HCEC 1CT (cell line): ENCODE measurements around the gene USP47.

Experiments used
- DNase-seq: peaks from one replicate; pipeline ENCODE4 v3.0.0-alpha.2; 2017

Gene USP47

DNA sequence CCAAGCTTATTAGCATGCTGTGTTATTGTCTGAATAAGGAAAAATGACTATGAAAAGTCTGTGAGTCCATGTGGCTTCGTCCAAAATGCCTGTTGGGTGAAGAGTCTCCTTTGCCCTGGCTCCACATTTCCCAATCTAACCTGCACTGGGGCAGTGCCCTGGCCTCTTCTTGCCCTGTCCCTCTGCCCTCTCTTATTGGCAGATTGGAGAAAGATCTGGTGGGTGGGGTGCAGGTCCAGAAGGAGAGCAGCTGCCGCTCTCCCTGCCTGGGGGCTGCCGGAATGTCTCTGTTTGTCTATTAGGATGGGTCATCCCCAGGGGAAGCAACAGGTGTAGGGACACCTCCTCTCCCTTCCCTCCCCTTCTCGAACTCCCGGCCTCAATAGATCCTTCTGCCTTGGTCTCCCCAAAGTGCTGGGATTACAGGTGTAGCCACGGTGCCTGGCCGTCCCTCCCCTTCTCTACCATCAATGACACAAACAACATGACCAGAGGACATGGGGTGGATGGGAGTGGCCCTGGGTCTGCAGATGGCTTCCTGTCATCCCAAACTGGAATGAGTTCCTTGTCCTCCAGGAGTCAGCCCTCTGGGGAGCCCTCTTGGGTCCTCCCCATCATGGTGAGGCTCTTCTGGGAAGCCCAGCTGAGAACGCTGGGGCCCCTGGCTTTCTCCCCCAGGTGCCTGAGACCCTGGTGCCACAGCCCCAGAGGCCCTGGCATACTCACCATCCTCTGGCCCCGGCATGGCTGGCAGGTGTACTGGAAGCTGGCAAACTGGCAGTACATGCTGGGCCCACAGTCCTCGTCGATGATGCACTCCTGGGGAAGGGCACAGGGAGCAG lies 126.1 kb downstream of the USP47 start:
- no peak for DNase-seq

DNA sequence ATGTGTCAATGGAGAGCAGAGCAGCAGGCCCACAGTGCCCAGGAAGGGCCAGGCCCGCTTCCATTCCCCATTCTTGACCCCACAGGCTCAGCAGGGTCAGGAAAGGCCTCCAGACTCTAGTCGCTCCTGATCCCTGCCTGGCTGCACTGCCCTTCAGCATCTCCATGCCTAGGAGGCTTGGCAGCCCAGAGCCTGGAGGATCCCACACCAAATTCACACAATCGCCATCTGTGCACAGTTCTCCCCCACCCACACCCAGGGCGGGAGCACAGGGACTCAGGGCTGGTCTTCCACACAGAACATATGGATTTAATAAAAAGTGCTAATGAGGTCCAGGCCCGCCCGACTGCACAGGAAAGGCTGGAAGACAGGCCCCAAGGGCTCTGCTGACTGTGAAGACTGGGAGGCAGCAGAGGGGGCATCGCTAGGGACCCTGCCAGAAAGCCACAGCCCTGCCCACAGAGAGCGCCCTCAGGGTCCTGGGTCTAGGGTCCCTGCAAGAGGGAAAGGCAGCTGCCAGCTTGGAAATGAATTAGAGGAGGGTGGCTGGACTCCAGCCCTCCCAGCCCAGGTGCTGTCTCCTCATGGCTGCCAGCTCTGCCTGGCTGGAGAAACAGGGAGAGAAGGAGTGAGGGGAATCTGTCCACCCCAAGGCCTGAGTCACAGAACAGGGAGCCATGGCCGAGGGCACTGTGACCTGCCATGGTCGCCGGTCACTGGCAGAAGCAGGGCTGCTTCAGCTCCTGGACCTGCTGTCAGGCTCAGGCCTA lies 126.9 kb downstream of the USP47 start:
- no peak for DNase-seq

- no peak for DNase-seq
These were observed 127.8 kb downstream of the USP47 start for GRCh38 chr11:11969380-11970215.

GRCh38 chr11:11970556-11970955 lies 128.8 kb downstream of the USP47 start:
- DNase-seq: no peak

DNA sequence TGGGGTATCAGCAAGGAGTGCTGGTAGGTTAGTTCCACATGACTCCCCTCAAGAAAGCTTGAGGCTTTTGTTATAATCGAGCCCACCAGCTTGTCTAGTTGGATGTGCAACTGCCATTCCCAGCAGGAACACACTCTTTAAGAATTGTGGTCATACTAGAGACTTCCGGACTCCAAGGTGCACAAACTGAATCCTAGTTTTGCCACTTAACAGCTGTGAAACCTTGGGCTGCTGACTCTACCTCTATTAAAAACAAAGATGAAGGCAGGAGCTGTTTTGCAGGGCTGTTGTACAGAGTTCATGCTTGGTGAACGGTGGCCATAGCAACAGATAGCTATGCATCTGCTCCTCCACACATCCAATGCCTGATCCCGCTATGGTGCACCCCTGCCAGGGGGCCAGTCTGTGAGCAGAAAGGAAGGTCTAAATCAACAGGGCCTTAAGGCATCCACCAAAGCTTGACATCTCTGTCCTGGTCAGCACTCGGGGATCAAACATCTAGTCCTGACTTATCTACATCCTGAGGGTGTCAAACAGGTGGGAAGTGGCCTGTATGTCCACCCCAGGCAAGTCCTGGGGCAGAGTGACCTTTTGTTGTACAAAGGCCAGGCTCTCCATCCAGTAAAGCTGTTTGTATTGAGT lies 130.3 kb downstream of the USP47 start:
- DNase-seq: no peak

DNA sequence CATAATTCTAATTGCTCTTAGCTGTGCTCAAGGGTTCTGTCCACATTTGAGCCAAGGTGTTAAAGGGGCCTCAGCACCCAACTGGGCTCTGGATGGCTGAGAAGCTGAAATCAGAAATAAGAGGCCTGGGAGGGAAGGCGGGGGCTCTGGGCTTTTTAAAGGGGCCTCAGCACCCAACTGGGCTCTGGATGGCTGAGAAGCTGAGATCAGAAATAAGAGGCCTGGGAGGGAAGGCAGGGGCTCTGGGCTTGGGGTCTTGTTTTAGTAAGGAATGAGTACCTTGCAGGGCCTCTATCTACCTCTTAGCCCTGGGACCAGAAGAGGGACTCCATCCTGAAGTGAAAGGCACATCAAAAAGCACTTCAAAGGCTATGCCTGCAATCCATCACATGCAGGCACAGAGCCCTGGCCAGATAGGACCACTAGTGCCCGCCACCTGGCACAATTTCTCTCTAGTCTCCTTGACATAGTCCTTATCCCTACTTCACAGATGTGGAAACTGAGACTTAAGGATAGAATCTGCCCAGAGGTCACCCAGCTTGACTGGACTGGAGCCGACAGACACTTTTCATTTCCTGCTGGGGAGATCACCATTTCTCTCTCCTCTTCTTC lies 131.1 kb downstream of the USP47 start:
- DNase-seq: no peak

DNA sequence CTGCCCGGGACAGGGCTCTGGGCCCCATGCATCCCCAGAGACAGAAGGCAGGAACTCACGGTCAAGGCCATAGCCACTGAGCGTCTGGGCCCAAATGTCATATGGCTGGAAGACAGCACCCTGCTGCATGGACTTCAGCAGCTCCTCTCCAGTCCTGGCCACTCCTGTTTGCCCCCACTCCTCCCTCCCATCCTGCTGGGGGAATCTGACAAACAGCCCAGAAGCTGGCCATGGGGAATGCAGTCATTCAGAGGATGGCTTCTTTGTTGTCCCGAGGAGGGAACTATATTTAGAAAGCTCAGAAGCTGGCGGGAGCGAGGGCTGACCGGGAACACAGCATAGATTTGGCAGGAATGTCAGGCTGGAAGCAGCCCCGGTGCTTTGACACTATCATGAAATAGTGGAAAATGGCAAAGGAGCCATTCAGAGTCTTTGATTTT lies 131.6 kb downstream of the USP47 start:
- no peak for DNase-seq

DNA sequence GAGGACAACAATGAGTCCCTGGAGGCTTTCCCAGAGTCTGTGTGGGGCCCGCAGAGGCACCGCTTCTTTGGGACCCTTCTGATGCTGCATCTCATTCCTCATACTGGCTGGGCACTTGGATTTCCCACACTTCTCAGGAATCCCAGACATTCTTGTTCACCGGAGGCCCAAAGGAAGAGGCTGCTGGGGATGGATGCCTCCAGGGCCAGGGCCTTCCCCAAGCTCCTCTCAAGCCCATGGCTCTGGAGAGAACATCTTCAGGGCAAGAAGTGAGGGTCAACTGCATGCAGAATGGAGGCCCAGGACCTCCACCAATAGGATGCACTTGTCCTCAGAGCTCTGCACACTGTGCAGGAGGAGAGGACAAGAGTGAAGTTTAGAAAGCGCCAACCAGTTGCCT lies 132.1 kb downstream of the USP47 start:
- DNase-seq: no peak

- no peak for DNase-seq
These were observed 133.7 kb downstream of the USP47 start for GRCh38 chr11:11975201-11976092.

DNA sequence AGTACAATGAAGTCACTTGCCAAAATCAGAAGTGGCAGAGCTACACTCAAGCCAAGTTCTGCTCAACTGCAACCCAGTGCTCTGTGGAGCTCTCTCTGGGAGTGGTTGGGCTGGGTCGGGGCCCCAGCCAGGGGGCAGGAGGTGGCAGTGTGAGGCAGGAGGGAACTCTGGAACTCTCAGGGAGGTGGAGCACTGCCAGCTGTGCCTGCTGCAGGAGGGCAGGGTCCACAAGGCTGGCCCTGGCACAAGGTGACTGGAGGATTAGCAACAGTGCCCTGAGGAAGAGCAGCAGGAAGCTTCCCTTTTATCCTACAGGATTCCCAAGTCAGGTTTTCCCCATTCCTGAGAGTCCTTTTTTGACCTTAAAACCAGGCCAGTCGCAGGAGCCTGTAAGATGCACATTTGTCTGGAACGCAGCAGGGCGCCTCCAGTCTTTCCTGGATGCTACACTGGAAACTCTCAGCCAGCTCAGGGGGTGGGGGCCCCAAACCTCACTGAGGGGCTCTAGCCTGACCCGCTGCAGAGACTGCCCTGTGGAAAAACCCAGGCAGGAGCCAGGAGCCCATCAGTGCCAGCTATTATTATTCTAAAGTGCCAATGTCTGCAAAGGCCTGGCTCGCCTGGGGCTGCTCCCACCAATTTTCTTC lies 134.8 kb downstream of the USP47 start:
- DNase-seq: no peak

DNA sequence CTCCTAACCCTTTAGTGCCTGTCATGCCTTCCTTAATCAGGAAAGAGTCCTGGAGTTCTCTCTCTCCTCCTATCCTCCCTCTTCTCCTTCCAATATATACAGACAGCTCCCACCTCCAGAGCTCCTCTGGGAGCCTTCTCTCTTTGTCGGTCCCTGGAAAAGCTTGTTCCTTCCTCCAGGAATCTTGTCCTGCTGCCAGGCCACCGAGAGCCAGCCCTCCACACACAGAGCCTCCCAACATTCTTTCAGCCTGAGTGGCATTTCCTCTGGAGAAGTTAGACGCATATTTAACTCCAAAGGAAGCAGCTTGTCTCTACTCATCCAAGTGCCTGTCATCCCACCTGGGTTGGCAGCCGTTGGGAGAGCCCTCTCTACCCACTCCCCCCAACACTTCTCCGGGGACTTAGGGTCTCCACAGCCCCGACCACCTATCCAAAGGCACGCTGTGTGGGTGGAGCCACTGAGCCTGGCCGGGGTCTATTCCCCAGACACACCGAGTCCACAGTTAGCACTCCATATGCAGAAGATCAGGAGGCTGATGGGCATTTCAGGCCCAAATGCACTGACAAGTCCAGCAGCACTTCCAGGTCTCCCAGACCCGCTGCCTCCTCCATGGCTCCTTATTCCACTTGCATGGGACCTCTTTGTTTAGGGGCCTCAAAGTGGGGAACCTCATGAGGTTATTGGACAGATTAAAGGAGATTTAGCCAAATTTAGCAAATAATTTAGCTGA lies 135.6 kb downstream of the USP47 start:
- DNase-seq: peak; percentile 92

DNA sequence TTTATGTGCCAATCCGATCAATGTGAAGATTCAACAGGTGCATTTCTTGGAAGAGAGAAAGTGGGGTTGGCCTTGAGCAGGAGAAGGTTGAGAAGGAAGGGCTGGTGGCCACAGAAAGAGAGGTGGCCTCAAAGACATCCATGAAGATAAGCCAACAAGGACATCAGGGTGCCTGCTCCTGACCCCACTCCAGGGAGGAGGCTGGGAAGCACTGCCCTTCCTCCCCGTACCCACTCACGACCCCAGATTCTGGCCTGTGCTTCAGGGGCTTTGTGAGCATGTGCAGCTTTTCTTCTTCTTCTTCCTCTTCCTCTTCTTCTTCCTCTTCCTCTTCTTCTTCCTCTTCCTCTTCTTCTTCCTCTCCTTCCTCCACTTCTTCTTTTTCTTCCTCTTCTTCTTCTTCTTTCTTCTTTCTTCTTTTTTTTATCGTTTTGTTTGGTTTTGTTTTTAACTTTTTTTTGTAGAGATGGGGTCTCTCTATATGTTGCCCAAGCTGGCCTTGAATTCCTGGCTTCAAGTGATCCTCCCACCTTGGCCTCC lies 136.4 kb downstream of the USP47 start:
- DNase-seq: no peak

DNA sequence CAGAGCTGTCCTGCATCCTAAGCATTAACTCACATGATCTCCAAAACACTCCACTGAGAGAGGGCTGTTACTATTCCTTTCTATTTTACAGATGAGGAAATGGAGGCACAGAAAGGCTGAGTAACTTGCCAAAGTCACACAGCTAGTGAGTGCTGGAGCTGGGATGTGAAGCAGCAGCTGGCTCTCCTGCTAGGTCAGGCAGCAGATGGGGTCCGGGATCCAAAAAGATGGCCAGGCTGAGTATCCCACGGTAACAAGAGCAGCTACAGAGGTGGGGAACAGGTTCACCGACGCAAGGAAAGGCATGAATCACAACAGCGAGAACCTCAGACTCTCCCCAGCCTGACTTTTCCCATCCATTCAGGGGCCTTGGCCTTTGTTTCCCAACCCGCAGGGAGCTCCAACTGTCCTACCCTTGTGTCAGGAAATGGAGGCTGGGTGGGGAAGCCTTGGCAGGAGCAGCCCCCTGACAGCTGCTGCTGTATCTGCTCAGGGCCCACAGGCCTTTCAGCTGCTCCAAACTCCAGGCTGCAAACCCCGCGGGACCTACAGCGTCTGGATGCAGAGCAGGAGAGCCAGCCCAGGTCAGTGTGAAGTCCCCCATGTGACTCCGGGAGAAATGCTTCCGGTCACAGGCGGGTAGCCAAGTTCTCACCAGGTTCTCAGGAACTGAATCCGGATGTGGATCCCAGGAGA lies 137.2 kb downstream of the USP47 start:
- DNase-seq: peak; percentile 41

- peak; percentile 46 for DNase-seq
These were observed 137.8 kb downstream of the USP47 start for GRCh38 chr11:11979488-11980117.

GRCh38 chr11:11980200-11980599 lies 138.4 kb downstream of the USP47 start:
- no peak for DNase-seq

- DNase-seq: peak; percentile 45
These were observed 139.1 kb downstream of the USP47 start for GRCh38 chr11:11980841-11981308.

DNA sequence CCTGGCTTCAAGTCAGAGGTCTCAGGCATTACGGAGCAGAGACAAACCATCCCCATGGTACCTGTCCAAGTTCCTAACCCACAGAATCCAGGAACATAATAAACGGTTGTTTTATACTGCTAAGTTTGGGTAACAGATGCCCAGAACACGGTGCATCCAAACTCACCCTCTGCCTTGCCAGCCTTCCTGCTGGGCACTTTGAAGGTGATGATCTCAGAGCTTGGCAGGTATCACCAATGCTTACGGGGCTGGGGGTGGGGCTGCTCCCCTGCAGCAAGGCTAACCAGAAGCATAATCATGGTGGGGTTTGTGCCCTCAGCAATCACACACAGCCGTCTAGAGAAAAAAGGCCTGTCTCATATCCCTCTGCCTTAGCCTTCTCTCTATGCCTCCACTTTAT lies 139.6 kb downstream of the USP47 start:
- no peak for DNase-seq

- DNase-seq: no peak
These were observed 140.1 kb downstream of the USP47 start for GRCh38 chr11:11981840-11982239.
